ENCODE data around the gene UBE2G2. TPM values are rescaled to one million over a fixed set of nuclear protein-coding genes. Genes with fewer than 3 reads are reported as not detected.

Gene UBE2G2
- total and polyA plus RNA-seq, 2 of the 4 experiments (the other 2 are of a cell fraction), result 65.4 to 91.7 TPM

DNA sequence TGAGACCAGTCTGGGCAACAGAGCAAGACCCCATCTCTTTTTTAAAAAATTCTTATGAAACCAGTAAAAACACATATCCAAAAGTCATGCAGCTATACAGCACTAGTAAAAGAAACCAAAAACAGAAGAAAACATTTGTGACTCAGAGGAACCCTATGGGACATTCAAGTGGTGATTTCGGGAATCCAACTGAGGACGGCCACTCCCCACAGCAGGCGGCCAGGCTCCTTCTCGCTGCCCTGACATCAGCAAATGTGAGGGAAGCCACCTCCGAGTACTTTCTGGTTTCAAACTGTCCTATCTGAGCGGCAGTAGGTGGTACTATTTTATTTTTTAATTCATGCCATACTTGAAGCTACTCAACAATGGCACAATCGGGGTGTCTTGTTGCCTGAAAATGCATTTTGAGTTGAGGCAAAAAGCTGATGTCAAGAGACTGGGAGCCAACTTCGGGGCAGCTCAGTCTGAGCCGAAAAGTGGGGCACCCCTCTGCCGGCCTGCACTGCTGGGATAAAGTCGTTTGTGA is 12.9 kb upstream of the UBE2G2 start:
- no peaks in the 10 kb centered on the region for H3K27me3 ChIP-seq (ENCODE audit: control insufficient read depth, insufficient read depth, low read length)
- no peak overlapping the region for H3K14ac ChIP-seq (replicated peaks; ENCODE audit: low read depth, low read length)
- H3K4ac ChIP-seq (ENCODE audit: low read depth, low read length), result no peak overlapping the region
- CTCF ChIA-PET, result no interaction called here
- H3K9me1 ChIP-seq (ENCODE audit: insufficient read depth, low read length), result peaks cover 11% of the 10 kb centered on the region
- BruUV-seq (replicated peaks), result no TSS peak
- no peak overlapping the region for H2BK15ac ChIP-seq (ENCODE audit: low read depth, low read length)
- H2BK20ac ChIP-seq (ENCODE audit: low read depth, low read length), result no peak overlapping the region
- POLR2A ChIA-PET (ENCODE audit: unreplicated experiment), result no interaction called here
- H3K4me1 ChIP-seq (ENCODE audit: control insufficient read depth, insufficient read depth, low read length), result peaks cover 8% of the 10 kb centered on the region; the same call in 1 of the 2 replicates
- H4K8ac ChIP-seq (ENCODE audit: low read depth in 2 of 2, low read length in 2 of 2), result no peak overlapping the region
- peaks cover 22% of the 10 kb centered on the region for H3K36me3 ChIP-seq (ENCODE audit: control insufficient read depth, insufficient read depth, low read length)
- H3K79me1 ChIP-seq (ENCODE audit: low read depth in 1 of 2, low read length in 2 of 2), result peaks cover 29 to 83% of the 10 kb centered on the region in 2 experiments
- H4K91ac ChIP-seq (ENCODE audit: insufficient read depth, low read depth, low read length), result no peak overlapping the region
- H3K27ac ChIP-seq (ENCODE audit: insufficient read depth, low read length), result no peak overlapping the region
- no peak overlapping the region for H3K23ac ChIP-seq (ENCODE audit: low read depth, low read length)
- H2AK9ac ChIP-seq (replicated peaks; ENCODE audit: low read depth, low read length, poor library complexity), result no peak overlapping the region
- no peak overlapping the region for H3K4me3 ChIP-seq (ENCODE audit: insufficient read depth, low read depth, low read length)
- H2AK5ac ChIP-seq (ENCODE audit: low read depth, low read length), result no peak overlapping the region
- TF ChIP-seq RCOR1 (IDR thresholded peaks at IDR 0.05; ENCODE audit: insufficient replicate concordance, low read length) (no peak), POLR2A (IDR thresholded peaks at IDR 0.05; ENCODE audit: low read depth, low read length) (no peak), NFE2L2 (IDR thresholded peaks at IDR 0.05; ENCODE audit: low read depth, low read length) (no peak), CEBPB (IDR thresholded peaks at IDR 0.05; ENCODE audit: low read depth, low read length) (no peak), RAD21 (IDR thresholded peaks at IDR 0.05; ENCODE audit: low read length) (no peak), CHD1 (IDR thresholded peaks at IDR 0.05; ENCODE audit: low read depth, low read length) (no peak), CTCF (conservative IDR thresholded peaks at IDR 0.05; ENCODE audit: low read depth, low read length) (no peak), MXI1 (IDR thresholded peaks at IDR 0.05; ENCODE audit: borderline replicate concordance, low read depth, low read length) (no peak), FOS (IDR thresholded peaks at IDR 0.05; ENCODE audit: low read depth, low read length) (no peak), BHLHE40 (IDR thresholded peaks at IDR 0.05; ENCODE audit: low read depth, low read length) (no peak), MAZ (IDR thresholded peaks at IDR 0.05; ENCODE audit: borderline replicate concordance, low read depth, low read length) (no peak), SMC3 (IDR thresholded peaks at IDR 0.05; ENCODE audit: low read depth, low read length) (no peak), MAFK (IDR thresholded peaks at IDR 0.05; ENCODE audit: low read depth, low read length) (no peak)
- TF ChIP-seq, protein P1, sequence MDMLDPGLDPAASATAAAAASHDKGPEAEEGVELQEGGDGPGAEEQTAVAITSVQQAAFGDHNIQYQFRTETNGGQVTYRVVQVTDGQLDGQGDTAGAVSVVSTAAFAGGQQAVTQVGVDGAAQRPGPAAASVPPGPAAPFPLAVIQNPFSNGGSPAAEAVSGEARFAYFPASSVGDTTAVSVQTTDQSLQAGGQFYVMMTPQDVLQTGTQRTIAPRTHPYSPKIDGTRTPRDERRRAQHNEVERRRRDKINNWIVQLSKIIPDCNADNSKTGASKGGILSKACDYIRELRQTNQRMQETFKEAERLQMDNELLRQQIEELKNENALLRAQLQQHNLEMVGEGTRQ (IDR thresholded peaks at IDR 0.05; ENCODE audit: low read depth, low read length), result no peak
- H3K56ac ChIP-seq (ENCODE audit: extremely low read depth, insufficient read depth, low read length), result no peak overlapping the region
- H4K20me1 ChIP-seq (ENCODE audit: insufficient read depth, low read length), result peaks cover 74% of the 10 kb centered on the region
- H2BK5ac ChIP-seq (ENCODE audit: low read depth, low read length, poor library complexity, severe bottlenecking), result no peak overlapping the region
- H3K18ac ChIP-seq (ENCODE audit: low read depth, low read length), result no peak overlapping the region
- H2AFZ ChIP-seq (replicated peaks; ENCODE audit: low read length, poor library complexity), result no peak overlapping the region
- no peak for DNase-seq
- ATAC-seq (ENCODE audit: low read depth), result no peak
- no peak overlapping the region for H3K4me2 ChIP-seq (ENCODE audit: low read depth, low read length)
- 100% methylated on average over 2 of the region's 11 CpGs; no CpG with 5 or more reads in 1 of the 2 experiments for WGBS, 2 experiments (ENCODE audit: extremely low coverage in 2 of 2, insufficient read length in 1 of 2)
- no peak overlapping the region for H4K5ac ChIP-seq (ENCODE audit: low read depth, low read length)
- H3K9ac ChIP-seq (ENCODE audit: low read depth, low read length), result no peak overlapping the region
- H2BK120ac ChIP-seq (ENCODE audit: low read depth, low read length), result no peak overlapping the region
- H3K9me3 ChIP-seq (ENCODE audit: control insufficient read depth, insufficient read depth, low read length), result peaks cover 11% of the 10 kb centered on the region
- in situ Hi-C loops (cut with MboI; ENCODE audit: low sequenced_read_pairs) (loop anchor here (25.0 kb wide), 1 partner anchor 298 kb away; no protein-coding TSS in a partner anchor), intact Hi-C loops (cut with micrococcal nuclease) (loop anchor here (5.0 kb wide), 1 partner anchor 58 kb away; the partner anchor contains the start of gene PTTG1IP), dilution Hi-C loops (cut with HindIII; ENCODE audit: low sequenced_read_pairs, unreplicated experiment) (no loop called here)
